EH (cell line): Measurements from ENCODE around the gene DAZAP1.
A peak's percentile ranks its signal among the peaks of the same experiment; 100 is the strongest.

ENCODE experiments used
- DNase-seq: peaks from one replicate; pipeline ENCODE4 v3.0.0-alpha.2; 2015; ENCODE audit warnings: low read depth

The DAZAP1 gene

GRCh38 chr19:1407528-1408299 is at the start of gene DAZAP1:
Gene DAZAP1 (plus strand): TSS chr19:1407586. CDS start chr19:1407774, 188 bp downstream.
- DNase-seq = no peak

GRCh38 chr19:1360126-1360817 is 47.1 kb upstream of the DAZAP1 start:
- DNase-seq = peak; percentile 9

GRCh38 chr19:1360818-1361461 is 46.4 kb upstream of the DAZAP1 start:
- DNase-seq = peak; percentile 90

GRCh38 chr19:1361601-1362386 is 45.6 kb upstream of the DAZAP1 start:
- DNase-seq = peak; percentile 85

- DNase-seq = no peak
Measured at GRCh38 chr19:1362387-1363257, 44.8 kb upstream of the DAZAP1 start.

GRCh38 chr19:1363599-1363998 is 43.8 kb upstream of the DAZAP1 start:
- no peak for DNase-seq

- DNase-seq = no peak
Measured at GRCh38 chr19:1364070-1364704, 43.2 kb upstream of the DAZAP1 start.

GRCh38 chr19:1365319-1366269 is 41.8 kb upstream of the DAZAP1 start:
- no peak for DNase-seq

- no peak for DNase-seq
Measured at GRCh38 chr19:1366296-1366695, 41.1 kb upstream of the DAZAP1 start.

- DNase-seq = no peak
Measured at GRCh38 chr19:1366899-1367870, 40.2 kb upstream of the DAZAP1 start.

GRCh38 chr19:1369214-1369805 is 38.1 kb upstream of the DAZAP1 start:
- DNase-seq = no peak

GRCh38 chr19:1370579-1371361 is 36.6 kb upstream of the DAZAP1 start:
- no peak for DNase-seq

GRCh38 chr19:1373042-1373533 is 34.3 kb upstream of the DAZAP1 start:
- no peak for DNase-seq

GRCh38 chr19:1373534-1374249 is 33.7 kb upstream of the DAZAP1 start:
- DNase-seq = peak; percentile 13

GRCh38 chr19:1374250-1374577 is 33.2 kb upstream of the DAZAP1 start:
- no peak for DNase-seq

GRCh38 chr19:1376415-1376805 is 31.0 kb upstream of the DAZAP1 start:
- DNase-seq = no peak
